Germinal center (tissue), 1 donor: ENCODE measurements around the gene KANK4.

Experiments
- DNase-seq: peaks from one replicate; pipeline ENCODE4 v3.0.0; 2012; ENCODE audit warnings: mixed read lengths, low spot score

KANK4 gene

GRCh38 chr1:62304975-62305374 lies 14.3 kb downstream of the KANK4 start:
- DNase-seq, result no peak

GRCh38 chr1:62304515-62304914 lies 14.7 kb downstream of the KANK4 start:
- no peak for DNase-seq

- no peak for DNase-seq
Measured at GRCh38 chr1:62301726-62302390, 17.4 kb downstream of the KANK4 start.

GRCh38 chr1:62299426-62300200 lies 19.6 kb downstream of the KANK4 start:
- no peak for DNase-seq

GRCh38 chr1:62295921-62296491 lies 23.2 kb downstream of the KANK4 start:
- no peak for DNase-seq

- DNase-seq, result no peak
Measured at GRCh38 chr1:62294261-62294660, 25.0 kb downstream of the KANK4 start.

- no peak for DNase-seq
Measured at GRCh38 chr1:62288662-62289061, 30.6 kb downstream of the KANK4 start.

GRCh38 chr1:62288224-62288623 lies 31.0 kb downstream of the KANK4 start:
- no peak for DNase-seq

- no peak for DNase-seq
Measured at GRCh38 chr1:62286786-62287224, 32.4 kb downstream of the KANK4 start.

GRCh38 chr1:62285984-62286785 lies 33.0 kb downstream of the KANK4 start:
- no peak for DNase-seq

GRCh38 chr1:62285440-62285839 lies 33.8 kb downstream of the KANK4 start:
- DNase-seq, result no peak

- DNase-seq, result no peak
Measured at GRCh38 chr1:62283986-62284385, 35.2 kb downstream of the KANK4 start.

- no peak for DNase-seq
Measured at GRCh38 chr1:62282909-62283755, 36.1 kb downstream of the KANK4 start.

- no peak for DNase-seq
Measured at GRCh38 chr1:62281922-62282555, 37.2 kb downstream of the KANK4 start.

- DNase-seq, result no peak
Measured at GRCh38 chr1:62280960-62281465, 38.2 kb downstream of the KANK4 start.

- DNase-seq, result no peak
Measured at GRCh38 chr1:62280150-62280549, 39.1 kb downstream of the KANK4 start.

- DNase-seq, result no peak
Measured at GRCh38 chr1:62276791-62277190, 42.4 kb downstream of the KANK4 start.

GRCh38 chr1:62274496-62275485 lies 44.4 kb downstream of the KANK4 start:
- no peak for DNase-seq

- DNase-seq, result no peak
Measured at GRCh38 chr1:62273953-62274352, 45.3 kb downstream of the KANK4 start.
